ENCODE measurements around the gene LYPLAL1. TPM values are rescaled to one million over a fixed set of nuclear protein-coding genes. Genes with fewer than 3 reads are reported as not detected.

LYPLAL1 gene
- total RNA-seq, 1 donor from 2014 or later, result 33.2 TPM

- H3K4me1 ChIP-seq, result no peaks in the 10 kb centered on the region
- no peaks in the 10 kb centered on the region for H3K9me3 ChIP-seq
- intact Hi-C loops (cut with DNase I), result no loop called here
- no peak for TF ChIP-seq CTCF (IDR thresholded peaks at IDR 0.05)
- no peaks in the 10 kb centered on the region for H3K27me3 ChIP-seq
- no peaks in the 10 kb centered on the region for H3K36me3 ChIP-seq
- ATAC-seq (no peak), DNase-seq (no peak)
- no peak overlapping the region for H3K4me3 ChIP-seq
- H3K27ac ChIP-seq, result no peak overlapping the region
Observed at GRCh38 chr1:219130366-219130935, 43.2 kb upstream of the LYPLAL1 start.

DNA sequence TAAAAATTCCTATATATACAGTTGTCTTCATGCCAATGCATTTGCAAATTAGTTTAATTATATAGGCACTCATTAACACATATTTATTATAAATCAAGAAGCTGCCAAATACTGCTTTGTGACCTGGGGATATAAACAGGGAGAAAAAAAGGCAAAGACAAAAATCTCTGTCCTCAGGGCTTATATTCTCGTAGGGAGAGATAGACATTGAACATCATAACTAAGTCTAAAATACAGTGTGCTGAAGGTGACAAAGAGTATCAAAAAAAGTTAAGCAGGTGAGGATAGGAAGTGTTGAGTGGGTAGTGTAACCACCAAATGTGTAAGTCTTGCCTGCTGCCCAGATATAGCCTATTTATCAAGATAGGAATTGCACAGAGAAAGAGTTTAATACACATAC lies 40.7 kb upstream of the LYPLAL1 start:
- ATAC-seq, result no peak
- Histone ChIP-seq H3K27ac (no peak overlapping the region), H3K27me3 (no peaks in the 10 kb centered on the region), H3K9me3 (no peaks in the 10 kb centered on the region), H3K4me1 (no peaks in the 10 kb centered on the region), H3K4me3 (no peak overlapping the region), H3K36me3 (no peaks in the 10 kb centered on the region)
- no peak for TF ChIP-seq CTCF (IDR thresholded peaks at IDR 0.05)
- DNase-seq, result no peak
- intact Hi-C loops (cut with DNase I), result no loop called here

- no peak for TF ChIP-seq CTCF (IDR thresholded peaks at IDR 0.05)
- Histone ChIP-seq H3K4me3 (no peak overlapping the region), H3K36me3 (no peaks in the 10 kb centered on the region), H3K9me3 (no peaks in the 10 kb centered on the region), H3K27me3 (no peaks in the 10 kb centered on the region), H3K27ac (no peak overlapping the region), H3K4me1 (no peaks in the 10 kb centered on the region)
- ATAC-seq (no peak), DNase-seq (no peak)
- intact Hi-C loops (cut with DNase I), result no loop called here
Observed at GRCh38 chr1:219138747-219139146, 34.9 kb upstream of the LYPLAL1 start.

- Histone ChIP-seq H3K9me3 (no peaks in the 10 kb centered on the region), H3K4me3 (no peak overlapping the region), H3K36me3 (no peaks in the 10 kb centered on the region), H3K27ac (no peak overlapping the region), H3K4me1 (no peaks in the 10 kb centered on the region), H3K27me3 (no peaks in the 10 kb centered on the region)
- ATAC-seq (no peak), DNase-seq (no peak)
- no peak for TF ChIP-seq CTCF (IDR thresholded peaks at IDR 0.05)
- intact Hi-C loops (cut with DNase I), result no loop called here
Observed at GRCh38 chr1:219140303-219140877, 33.3 kb upstream of the LYPLAL1 start.

- Histone ChIP-seq H3K4me3 (no peak overlapping the region), H3K27ac (no peak overlapping the region), H3K27me3 (no peaks in the 10 kb centered on the region), H3K4me1 (no peaks in the 10 kb centered on the region), H3K36me3 (no peaks in the 10 kb centered on the region), H3K9me3 (no peaks in the 10 kb centered on the region)
- TF ChIP-seq CTCF (IDR thresholded peaks at IDR 0.05), result no peak
- DNase-seq, result no peak
- intact Hi-C loops (cut with DNase I), result no loop called here
- ATAC-seq, result no peak
Observed at GRCh38 chr1:219143735-219144134, 29.9 kb upstream of the LYPLAL1 start.

Data from upper lobe of right lung (tissue), 1 donor.